Skeletal muscle satellite cell (primary cell): ENCODE results near the gene CFAP58.
A peak's percentile ranks its signal among the peaks of the same experiment; 100 is the strongest.
"Not testable (repeated sequence)": the region's sequence is repeated elsewhere in the genome, so short reads cannot be mapped to it uniquely, and the experiment has no call there.

Experiments used
- H3K27me3 ChIP-seq: 2 replicates; pipeline ENCODE4 v1.7.0; 2013; ENCODE audit warnings: low read length; ENCODE audit not compliant: control insufficient read depth, insufficient read depth
- H3K36me3 ChIP-seq: 2 replicates; pipeline ENCODE4 v1.7.0; 2013; ENCODE audit warnings: mild to moderate bottlenecking, control low read depth, low read length; ENCODE audit not compliant: insufficient read depth
- H3K4me1 ChIP-seq: 2 replicates; pipeline ENCODE4 v1.7.0; 2013; ENCODE audit warnings: low read length; ENCODE audit not compliant: control insufficient read depth, insufficient read depth
- H3K4me2 ChIP-seq: 2 replicates; pipeline ENCODE4 v1.7.0; 2013; ENCODE audit warnings: mild to moderate bottlenecking, low read length
- H3K4me3 ChIP-seq: 2 replicates; pipeline ENCODE4 v1.7.0; 2013; ENCODE audit warnings: low read length
- H3K9ac ChIP-seq: 2 replicates; pipeline ENCODE4 v1.7.0; 2013; ENCODE audit warnings: mild to moderate bottlenecking, low read depth, low read length, moderate library complexity
- H3K9me3 ChIP-seq: replicated peaks from 2 replicates; pipeline ENCODE4 v1.7.0; 2013; ENCODE audit warnings: mild to moderate bottlenecking, control low read depth, low read length

The CFAP58 gene

DNA sequence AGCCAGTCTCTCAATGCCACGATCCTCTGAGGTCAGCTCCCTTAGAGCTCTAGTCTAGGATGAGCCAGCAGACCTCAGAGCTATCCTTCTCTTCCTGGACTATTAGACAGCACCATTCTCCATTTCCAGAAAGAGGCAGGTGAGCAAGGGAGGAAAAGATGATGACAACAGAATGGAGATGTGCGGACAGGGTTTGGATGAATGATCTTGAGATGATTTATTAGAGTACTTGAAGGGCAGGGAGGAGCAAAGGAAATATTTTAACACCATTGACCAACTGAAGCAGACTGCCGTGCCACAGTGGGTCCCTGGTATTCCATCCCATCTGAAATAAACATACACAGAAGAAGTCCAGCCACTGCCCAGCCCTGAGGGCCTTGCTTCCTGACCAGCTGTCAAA is 94.3 kb downstream of the CFAP58 start:
- Histone ChIP-seq H3K4me2 (no peak overlapping the region), H3K36me3 (no peaks in the 10 kb centered on the region)

DNA sequence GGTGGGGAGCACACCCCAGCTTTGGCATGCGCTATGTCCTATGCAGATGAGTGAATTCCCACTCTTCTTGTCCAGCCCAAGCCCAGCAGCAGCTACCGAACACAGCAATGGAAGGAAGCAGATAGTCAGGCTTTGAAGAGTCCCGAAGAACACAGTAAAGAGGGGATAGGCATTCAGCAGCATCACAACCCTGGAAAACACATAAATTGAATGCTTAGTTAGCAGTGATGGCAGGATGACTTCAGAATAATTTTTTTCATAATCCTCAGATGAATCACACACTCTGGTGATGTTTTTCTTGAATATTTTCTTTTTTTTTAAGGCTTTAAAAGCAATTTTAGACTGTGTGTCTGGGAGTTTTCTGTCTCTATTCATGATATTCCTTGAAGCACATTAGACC is 95.8 kb downstream of the CFAP58 start:
- Histone ChIP-seq H3K9ac (peak overlapping the region; percentile 47), H3K4me3 (peak overlapping the region; percentile 22), H3K27me3 (no peaks in the 10 kb centered on the region), H3K4me1 (peaks cover 54% of the 10 kb centered on the region), H3K9me3 (no peaks in the 10 kb centered on the region), H3K4me2 (peak overlapping the region; percentile 66), H3K36me3 (no peaks in the 10 kb centered on the region)

More for the DNA sequence above, 94.3 kb downstream of the CFAP58 start:
- Histone ChIP-seq H3K9ac (no peak overlapping the region), H3K27me3 (no peaks in the 10 kb centered on the region), H3K9me3 (no peaks in the 10 kb centered on the region), H3K4me3 (no peak overlapping the region), H3K4me1 (peaks cover 54% of the 10 kb centered on the region)

DNA sequence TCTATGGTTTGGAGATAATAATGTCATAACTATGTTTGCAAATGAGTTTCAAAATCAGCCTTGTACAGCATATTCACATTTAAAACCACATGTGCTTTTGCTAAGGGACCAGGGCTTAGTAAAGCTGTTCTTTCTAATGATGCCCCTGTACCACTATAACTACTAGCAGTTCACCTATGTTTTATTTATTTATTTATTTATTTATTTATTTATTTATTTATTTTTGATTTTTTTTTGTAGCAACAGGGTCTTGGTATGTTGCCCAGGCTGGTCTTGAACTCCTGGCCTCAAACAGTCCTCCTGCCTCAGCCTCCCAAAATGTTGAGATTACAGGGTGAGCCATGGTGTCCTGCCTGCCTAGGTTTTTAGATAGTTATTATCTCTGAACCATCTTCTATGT is 96.9 kb downstream of the CFAP58 start:
- no peaks in the 10 kb centered on the region for H3K36me3 ChIP-seq
- peak overlapping the region; percentile 50 for H3K4me2 ChIP-seq
- no peak overlapping the region for H3K4me3 ChIP-seq
- H3K4me1 ChIP-seq = peaks cover 45% of the 10 kb centered on the region
- no peaks in the 10 kb centered on the region for H3K27me3 ChIP-seq
- H3K9ac ChIP-seq = no peak overlapping the region
- no peaks in the 10 kb centered on the region for H3K9me3 ChIP-seq

DNA sequence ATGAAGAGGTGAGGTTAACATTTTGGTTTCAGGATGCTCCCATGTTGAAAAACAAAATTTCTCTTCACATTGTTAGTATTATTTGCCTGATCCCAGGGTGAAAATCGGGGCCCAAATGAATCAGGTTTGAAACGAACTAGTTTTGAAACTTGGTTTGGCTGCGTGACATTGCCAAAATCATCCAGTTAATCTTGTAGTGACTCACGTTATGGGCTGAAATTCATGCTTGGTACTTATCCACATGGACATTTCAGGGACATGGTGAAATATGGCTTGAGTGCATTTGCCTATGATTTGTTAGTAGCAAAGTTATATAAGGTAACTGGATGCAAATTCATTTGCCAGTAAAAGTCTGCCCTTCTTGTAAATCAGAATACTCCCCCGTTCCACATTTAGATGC is 97.3 kb downstream of the CFAP58 start:
- H3K4me2 ChIP-seq = peak overlapping the region; percentile 50
- H3K36me3 ChIP-seq = no peaks in the 10 kb centered on the region
- no peaks in the 10 kb centered on the region for H3K27me3 ChIP-seq
- H3K9ac ChIP-seq = no peak overlapping the region
- no peak overlapping the region for H3K4me3 ChIP-seq
- no peaks in the 10 kb centered on the region for H3K9me3 ChIP-seq
- H3K4me1 ChIP-seq = peaks cover 40% of the 10 kb centered on the region

DNA sequence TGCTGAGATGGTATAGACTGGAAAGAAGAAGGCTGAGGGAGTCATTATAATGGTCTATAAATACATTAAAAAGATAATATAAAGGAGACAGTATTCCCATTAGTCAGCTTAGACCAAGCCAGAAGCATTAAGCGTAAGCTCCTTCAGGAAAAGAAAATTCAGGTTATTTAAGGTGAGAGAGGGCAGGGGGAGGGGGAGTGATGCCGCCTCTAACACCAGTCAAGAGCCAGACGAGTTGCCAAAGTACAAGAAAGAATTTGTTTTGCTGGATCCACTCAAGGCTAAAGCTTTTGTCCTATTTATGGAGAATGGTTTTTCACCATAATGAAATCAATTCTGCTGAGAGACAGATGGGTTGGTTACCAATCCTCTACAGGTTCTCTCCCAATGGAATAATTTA is 99.3 kb downstream of the CFAP58 start:
- H3K9ac ChIP-seq = no peak overlapping the region
- H3K9me3 ChIP-seq = no peaks in the 10 kb centered on the region
- H3K4me1 ChIP-seq = peaks cover 30% of the 10 kb centered on the region
- no peak overlapping the region for H3K4me3 ChIP-seq
- no peaks in the 10 kb centered on the region for H3K36me3 ChIP-seq
- H3K27me3 ChIP-seq = no peaks in the 10 kb centered on the region
- H3K4me2 ChIP-seq = no peak overlapping the region

DNA sequence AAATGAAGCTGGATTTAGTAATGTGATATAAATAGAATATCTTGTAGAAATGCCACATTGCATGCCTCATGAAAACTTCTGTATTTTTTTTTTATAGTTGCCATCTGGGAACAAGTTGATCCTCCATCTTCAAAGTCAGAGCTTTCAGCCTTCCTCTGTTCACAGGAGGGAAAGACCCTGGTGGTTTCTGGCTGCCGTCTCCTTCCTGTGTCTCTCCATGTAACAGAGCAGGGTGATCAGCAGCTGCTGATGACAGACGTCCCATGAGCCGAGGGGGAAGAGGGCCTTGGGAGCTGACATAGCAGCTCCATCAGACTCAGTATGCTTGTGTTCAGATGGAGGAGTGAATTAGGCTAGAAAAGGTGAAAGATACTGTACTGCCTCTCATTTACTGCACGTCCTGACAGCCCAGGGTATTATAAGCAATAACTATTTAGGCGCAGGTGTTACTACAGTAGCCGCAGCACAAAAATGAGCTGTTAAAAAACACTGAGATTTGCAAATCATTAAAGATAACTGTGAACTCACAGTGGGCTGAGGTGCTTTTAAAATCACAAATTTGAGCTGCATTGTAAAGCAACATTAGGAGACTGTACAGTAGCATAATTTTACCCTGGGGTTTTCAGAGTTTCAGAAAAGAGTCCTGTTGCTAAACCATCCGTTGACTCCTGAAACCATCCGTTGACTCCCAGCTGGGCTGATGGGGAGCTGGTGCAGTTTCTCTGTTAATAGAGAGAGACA is 103.3 kb downstream of the CFAP58 start:
- no peak overlapping the region for H3K4me2 ChIP-seq
- no peaks in the 10 kb centered on the region for H3K36me3 ChIP-seq
- H3K4me3 ChIP-seq = no peak overlapping the region
- H3K27me3 ChIP-seq = no peaks in the 10 kb centered on the region
- no peak overlapping the region for H3K9ac ChIP-seq
- no peaks in the 10 kb centered on the region for H3K9me3 ChIP-seq
- no peaks in the 10 kb centered on the region for H3K4me1 ChIP-seq

DNA sequence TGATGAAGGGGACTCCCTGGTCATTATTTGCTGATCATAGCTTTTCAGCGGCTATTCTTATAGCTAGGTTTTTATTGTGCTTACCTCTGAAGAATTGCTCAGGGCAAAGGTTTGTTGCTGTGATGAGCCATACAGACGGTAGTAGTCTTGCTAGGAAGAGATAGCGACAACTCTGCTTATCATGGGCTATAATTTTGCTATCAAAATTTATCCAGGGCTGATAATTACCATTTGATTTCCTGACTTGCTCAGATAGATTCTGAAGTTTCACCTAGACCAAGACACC is 103.9 kb downstream of the CFAP58 start:
- Histone ChIP-seq H3K4me1 (no peaks in the 10 kb centered on the region), H3K27me3 (no peaks in the 10 kb centered on the region), H3K4me2 (no peak overlapping the region), H3K36me3 (no peaks in the 10 kb centered on the region), H3K9ac (no peak overlapping the region), H3K4me3 (no peak overlapping the region), H3K9me3 (no peaks in the 10 kb centered on the region)

DNA sequence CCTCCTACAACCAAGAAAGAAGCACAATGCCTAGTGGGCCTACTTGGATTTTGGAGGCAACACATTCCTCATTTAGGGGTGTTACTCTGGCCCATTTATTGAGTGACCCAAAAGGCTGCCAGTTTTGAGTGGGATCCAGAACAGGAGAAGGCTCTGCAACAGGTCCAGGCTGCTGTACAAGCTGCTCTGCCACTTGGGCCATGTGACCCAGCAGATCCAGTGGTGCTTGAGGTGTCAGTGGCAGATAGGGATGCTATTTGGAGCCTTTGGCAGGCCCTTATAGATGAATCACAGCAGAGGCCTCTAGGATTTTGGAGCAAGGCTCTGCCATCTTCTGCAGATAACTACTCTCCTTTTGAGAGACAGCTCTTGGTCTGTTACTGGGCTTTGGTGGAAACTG is 111.9 kb downstream of the CFAP58 start:
- not testable (repeated sequence) for H3K4me2 ChIP-seq, H3K27me3 ChIP-seq, H3K4me3 ChIP-seq, H3K4me1 ChIP-seq, H3K9ac ChIP-seq, H3K9me3 ChIP-seq, H3K36me3 ChIP-seq

DNA sequence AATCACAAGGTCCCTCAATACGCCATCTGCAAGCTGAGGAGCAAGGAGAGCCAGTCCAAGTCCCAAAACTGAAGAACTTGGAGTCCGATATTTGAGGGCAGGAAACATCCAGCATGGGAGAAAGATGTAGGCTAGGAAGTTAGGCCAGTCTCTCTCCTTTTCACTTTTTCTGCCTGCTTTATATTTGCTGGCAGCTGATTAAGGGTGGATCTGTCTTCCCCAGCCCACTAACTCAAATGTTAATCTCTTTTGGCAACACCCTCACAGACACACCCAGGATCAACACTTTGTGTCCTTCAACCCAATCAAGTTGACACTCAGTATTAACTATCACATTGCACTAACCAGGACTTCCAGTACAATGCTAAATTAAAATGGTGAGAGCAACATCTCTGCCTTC is 115.2 kb downstream of the CFAP58 start:
- not testable (repeated sequence) for H3K27me3 ChIP-seq, H3K4me3 ChIP-seq, H3K36me3 ChIP-seq, H3K4me2 ChIP-seq, H3K9me3 ChIP-seq, H3K4me1 ChIP-seq, H3K9ac ChIP-seq

DNA sequence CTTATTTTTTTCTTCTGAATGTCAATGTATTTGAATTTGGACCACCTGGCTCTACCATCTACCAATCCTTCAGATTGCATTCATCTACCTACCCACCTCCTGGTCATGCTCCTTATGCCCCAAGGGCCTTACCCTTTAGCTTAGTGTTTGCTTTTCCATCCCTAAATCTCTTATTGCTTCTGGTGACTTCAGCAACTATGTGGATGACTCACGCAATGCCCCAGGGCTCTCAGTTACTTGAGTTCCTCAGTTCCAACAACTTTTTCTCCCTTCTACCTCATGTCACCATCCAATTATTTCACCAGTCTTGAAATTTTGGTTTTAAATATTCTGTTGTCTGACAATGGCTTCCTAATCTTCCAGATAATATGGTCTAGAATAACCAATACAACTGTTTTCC is 118.9 kb downstream of the CFAP58 start:
- Histone ChIP-seq H3K36me3 (no peaks in the 10 kb centered on the region), H3K4me2 (no peak overlapping the region), H3K9me3 (no peaks in the 10 kb centered on the region), H3K27me3 (no peaks in the 10 kb centered on the region), H3K9ac (no peak overlapping the region), H3K4me3 (no peak overlapping the region), H3K4me1 (no peaks in the 10 kb centered on the region)

DNA sequence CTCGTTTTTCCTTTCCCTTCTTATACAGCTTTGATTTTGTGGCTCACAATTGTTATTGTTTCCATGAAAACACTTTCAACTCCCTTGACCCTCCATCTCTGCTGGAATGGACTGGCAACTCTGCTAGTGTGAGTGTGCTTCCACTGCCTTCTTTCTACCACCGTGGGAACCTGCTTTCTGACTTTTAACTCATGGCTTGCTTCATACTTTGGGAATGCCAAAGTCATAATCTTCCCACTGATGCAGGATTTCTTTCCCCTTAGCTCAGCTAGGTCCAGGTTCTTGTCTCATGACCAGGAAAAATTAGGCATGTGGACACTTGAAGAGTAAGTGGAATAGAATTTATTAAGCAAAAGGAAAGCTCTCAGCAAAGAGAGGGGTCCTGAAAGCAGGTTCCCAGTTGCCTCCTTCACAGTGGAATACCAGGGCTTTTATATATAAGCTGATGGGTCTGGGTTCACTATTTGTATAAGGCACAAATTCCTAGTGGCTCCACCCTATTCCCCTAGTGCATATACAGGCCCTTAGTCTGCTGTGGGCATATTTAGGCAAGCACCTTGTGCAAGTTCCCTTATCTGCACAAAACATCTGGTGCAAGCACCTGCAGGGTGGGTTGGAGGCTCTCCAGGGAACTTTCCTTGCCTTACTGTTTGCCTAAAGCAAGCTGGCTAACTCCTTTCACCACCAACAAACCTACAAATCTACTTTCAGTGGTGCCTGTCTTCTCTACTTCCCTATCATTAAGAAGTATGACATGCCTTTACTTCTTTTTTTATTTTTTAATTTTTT is 119.5 kb downstream of the CFAP58 start:
- Histone ChIP-seq H3K9ac (no peak overlapping the region), H3K4me3 (no peak overlapping the region), H3K9me3 (no peaks in the 10 kb centered on the region)

DNA sequence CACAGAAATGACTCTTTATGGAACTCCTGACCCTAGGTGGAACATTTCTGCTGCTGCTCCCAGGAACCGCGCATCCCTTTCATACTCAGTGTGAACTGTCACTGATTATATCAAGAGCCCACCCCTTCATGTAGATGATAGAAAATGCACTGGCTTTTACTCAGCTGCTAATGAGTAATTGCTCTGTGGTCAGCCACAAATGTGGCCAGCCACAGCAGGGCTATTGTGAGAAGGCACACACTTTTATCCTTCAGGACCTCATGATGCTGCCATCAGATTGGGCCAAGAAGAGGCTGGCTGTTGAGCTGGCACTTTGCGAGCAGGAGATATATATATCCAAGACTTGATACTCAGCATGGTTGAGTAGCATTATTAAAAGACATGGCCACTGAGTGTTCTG is 124.7 kb downstream of the CFAP58 start:
- H3K36me3 ChIP-seq = no peaks in the 10 kb centered on the region
- no peak overlapping the region for H3K4me3 ChIP-seq
- no peak overlapping the region for H3K9ac ChIP-seq
- peaks cover 12% of the 10 kb centered on the region for H3K27me3 ChIP-seq
- H3K4me2 ChIP-seq = no peak overlapping the region
- H3K4me1 ChIP-seq = no peaks in the 10 kb centered on the region
- no peaks in the 10 kb centered on the region for H3K9me3 ChIP-seq

More for the DNA sequence above, 119.5 kb downstream of the CFAP58 start:
- Histone ChIP-seq H3K27me3 (no peaks in the 10 kb centered on the region), H3K4me2 (no peak overlapping the region), H3K4me1 (no peaks in the 10 kb centered on the region), H3K36me3 (no peaks in the 10 kb centered on the region)
